Lung (tissue), 12 donors: ENCODE measurements around the gene TSC22D1. TPM values are rescaled to one million over a fixed set of nuclear protein-coding genes. Genes with fewer than 3 reads are reported as not detected.

ENCODE experiments used
- ATAC-seq: fragments of 200-7000 bp; cut with Tn5 transposase; one replicate; pipeline ENCODE4 v1.9.1; 2020; ENCODE audit warnings: moderate number of reproducible peaks; ENCODE audit not compliant: insufficient read depth, low FRiP score
- DNase-seq, 3 donors: peaks; one replicate each; pipeline ENCODE4 v3.0.0-alpha.2; 2013 to 2017
- H3K27ac ChIP-seq, 2 donors: one replicate each; pipeline ENCODE4 v1.5.1; 2013; ENCODE audit warnings: mild to moderate bottlenecking in 2 of 2, moderate library complexity in 2 of 2, control low read depth in 1 of 2, inconsistent platforms in 1 of 2, low read depth in 1 of 2, low read length in 1 of 2
- H3K27me3 ChIP-seq, 3 donors: one replicate each; pipeline ENCODE4 v1.5.1; 2013; ENCODE audit warnings: low read length in 2 of 3; ENCODE audit not compliant: control insufficient read depth in 3 of 3, insufficient read depth in 3 of 3
- H3K36me3 ChIP-seq, 4 donors: one replicate each; pipeline ENCODE4 v1.5.1; 2013; ENCODE audit warnings: low read length in 4 of 4, mild to moderate bottlenecking in 1 of 4, moderate library complexity in 1 of 4; ENCODE audit not compliant: control insufficient read depth in 4 of 4, insufficient read depth in 4 of 4
- H3K4me1 ChIP-seq, 5 donors: one replicate each; pipeline ENCODE4 v1.5.1; 2013; ENCODE audit warnings: low read length in 5 of 5, mild to moderate bottlenecking in 2 of 5, moderate library complexity in 1 of 5; ENCODE audit not compliant: control insufficient read depth in 5 of 5, insufficient read depth in 5 of 5
- H3K4me3 ChIP-seq: one replicate; pipeline ENCODE4 v1.5.1; 2013; ENCODE audit warnings: mild to moderate bottlenecking, control low read depth, moderate library complexity
- H3K9ac ChIP-seq, 2 donors: one replicate each; pipeline ENCODE4 v1.5.1; 2013; ENCODE audit warnings: low read length in 2 of 2, control low read depth in 1 of 2; ENCODE audit not compliant: insufficient read depth in 1 of 2
- H3K9me3 ChIP-seq, 4 donors: one replicate each; pipeline ENCODE4 v1.5.1; 2013; ENCODE audit warnings: low read length in 3 of 4, mild to moderate bottlenecking in 1 of 4, moderate library complexity in 1 of 4; ENCODE audit not compliant: control insufficient read depth in 4 of 4, insufficient read depth in 3 of 4
- WGBS, 2 donors: extraction: QIAGEN DNeasy Blood & Tissue Kit; methylation state at CpG; one replicate each; pipeline ENCODE4 v1.1.7; 2013; 5-methylcytosine and 5-hydroxymethylcytosine counted together
- polyA plus RNA-seq, 2 donors: library from polyadenylated mRNA; stranded (reverse); fragments of 200-250 nt; gene quantifications; one replicate each; pipeline ENCODE4 v1.2.1, GENCODE V29; 2013
- total RNA-seq, 2 donors: library from RNA; depleted of rRNA in 1 of 2; stranded (reverse); fragments of >200 nt in 1 of 2; gene quantifications; one replicate each; pipeline ENCODE4 v1.2.1, GENCODE V29; 2014 to 2021
- TF ChIP-seq, protein P1 (sequence below): IDR thresholded peaks from 2 replicates; pipeline ENCODE4 v1.5.1; 2012; ENCODE audit warnings: mild to moderate bottlenecking; ENCODE audit errors: control extremely low read depth, extremely low read depth
- donor health status: control.
- donor health status: control.
- donor health status: Bipolar disorder and iron deficiency.
- donor health status: healthy.
- donor health status: DM: yes; HTN: yes; CAD: no.

The TSC22D1 gene
- total and polyA plus RNA-seq, 4 donors, result 77.0 to 179 (median 123) TPM

DNA sequence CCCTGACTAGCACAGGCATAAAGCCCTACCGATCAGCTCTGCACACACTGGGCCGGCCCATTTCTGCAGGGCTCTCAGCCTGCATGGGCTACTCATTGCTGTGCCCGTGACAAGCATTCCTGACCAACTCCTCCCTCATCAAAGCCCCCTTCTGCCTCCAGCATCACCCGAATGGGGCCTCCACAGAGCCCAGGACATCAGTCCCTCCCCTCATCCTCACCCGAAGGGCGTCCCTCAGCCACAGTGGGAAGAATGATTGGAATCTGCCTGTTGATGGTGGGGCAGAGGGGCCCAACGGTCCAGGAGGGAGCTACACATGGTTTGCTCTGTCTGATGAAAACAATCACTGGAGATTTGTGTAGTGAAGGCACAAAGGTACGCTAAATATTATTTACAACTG is 158.7 kb downstream of the TSC22D1 start:
- Histone ChIP-seq H3K9ac (no peak overlapping the region), H3K4me1 (peaks cover 0 to 4% (median 3%) of the 10 kb centered on the region in 5 donors), H3K27ac (no peak overlapping the region), H3K36me3 (no peaks in the 10 kb centered on the region), H3K4me3 (no peak overlapping the region), H3K27me3 (no peaks in the 10 kb centered on the region), H3K9me3 (peaks cover 0 to 2% (median 0%) of the 10 kb centered on the region in 4 donors)
- DNase-seq (peak in 1 of 3 donors; percentile 10), ATAC-seq (no peak)
- TF ChIP-seq, protein P1, sequence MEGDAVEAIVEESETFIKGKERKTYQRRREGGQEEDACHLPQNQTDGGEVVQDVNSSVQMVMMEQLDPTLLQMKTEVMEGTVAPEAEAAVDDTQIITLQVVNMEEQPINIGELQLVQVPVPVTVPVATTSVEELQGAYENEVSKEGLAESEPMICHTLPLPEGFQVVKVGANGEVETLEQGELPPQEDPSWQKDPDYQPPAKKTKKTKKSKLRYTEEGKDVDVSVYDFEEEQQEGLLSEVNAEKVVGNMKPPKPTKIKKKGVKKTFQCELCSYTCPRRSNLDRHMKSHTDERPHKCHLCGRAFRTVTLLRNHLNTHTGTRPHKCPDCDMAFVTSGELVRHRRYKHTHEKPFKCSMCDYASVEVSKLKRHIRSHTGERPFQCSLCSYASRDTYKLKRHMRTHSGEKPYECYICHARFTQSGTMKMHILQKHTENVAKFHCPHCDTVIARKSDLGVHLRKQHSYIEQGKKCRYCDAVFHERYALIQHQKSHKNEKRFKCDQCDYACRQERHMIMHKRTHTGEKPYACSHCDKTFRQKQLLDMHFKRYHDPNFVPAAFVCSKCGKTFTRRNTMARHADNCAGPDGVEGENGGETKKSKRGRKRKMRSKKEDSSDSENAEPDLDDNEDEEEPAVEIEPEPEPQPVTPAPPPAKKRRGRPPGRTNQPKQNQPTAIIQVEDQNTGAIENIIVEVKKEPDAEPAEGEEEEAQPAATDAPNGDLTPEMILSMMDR, result no peak
- WGBS, 2 donors, result 89 to 92% methylated on average over 8 of the region's 8 CpGs

DNA sequence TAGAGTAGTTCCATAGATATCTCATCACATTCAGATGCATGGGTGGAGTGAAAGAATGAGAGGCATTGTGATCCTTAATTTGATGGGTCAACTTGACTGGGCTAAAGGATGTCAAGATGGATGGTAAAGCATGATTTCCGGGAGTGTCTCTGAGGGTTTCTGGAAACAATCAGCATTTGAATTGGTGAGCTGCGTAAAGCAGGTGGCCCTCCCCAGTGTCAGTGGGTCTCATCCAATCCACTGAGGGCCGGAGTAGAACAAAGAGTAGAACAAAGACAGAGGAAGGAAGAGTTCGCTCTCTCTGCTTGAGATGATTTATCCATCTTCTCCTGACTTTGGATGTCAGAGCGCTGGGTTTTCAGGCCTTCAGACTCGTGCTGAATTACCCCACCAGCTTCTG is 159.4 kb downstream of the TSC22D1 start:
- H3K27ac ChIP-seq, result no peak overlapping the region
- no peak overlapping the region for H3K4me3 ChIP-seq
- H3K36me3 ChIP-seq, result no peaks in the 10 kb centered on the region
- DNase-seq (no peak), ATAC-seq (no peak)
- no peak overlapping the region for H3K9ac ChIP-seq
- WGBS, 2 donors, result 96 to 97% methylated on average over 6 of the region's 6 CpGs
- H3K4me1 ChIP-seq, result peaks cover 0 to 8% (median 8%) of the 10 kb centered on the region in 5 donors
- H3K27me3 ChIP-seq, result no peaks in the 10 kb centered on the region
- TF ChIP-seq, protein P1, result no peak
- H3K9me3 ChIP-seq, result no peaks in the 10 kb centered on the region

DNA sequence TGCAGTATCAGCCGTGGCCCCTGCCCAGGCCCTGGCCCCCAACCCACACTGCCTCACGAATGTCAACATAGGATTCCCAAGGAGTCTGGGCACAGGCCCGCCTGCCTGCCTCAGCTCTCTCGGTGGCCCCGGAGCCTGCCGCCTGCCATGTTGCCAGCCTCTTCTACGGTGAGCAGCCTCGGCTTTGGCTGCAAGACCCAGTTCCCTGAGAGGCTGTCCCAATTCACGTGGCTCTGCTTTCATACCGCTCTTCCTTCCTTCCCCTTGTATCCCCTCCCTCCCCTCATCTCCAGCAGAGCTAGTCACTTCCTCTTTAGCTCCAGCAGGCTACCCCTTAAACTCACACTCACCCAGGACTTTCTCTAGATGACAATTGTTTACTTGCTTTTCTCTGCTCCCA is 159.8 kb downstream of the TSC22D1 start:
- 55 to 70% methylated on average over 10 of the region's 10 CpGs for WGBS, 2 donors
- no peak for ATAC-seq
- no peaks in the 10 kb centered on the region for H3K36me3 ChIP-seq

DNA sequence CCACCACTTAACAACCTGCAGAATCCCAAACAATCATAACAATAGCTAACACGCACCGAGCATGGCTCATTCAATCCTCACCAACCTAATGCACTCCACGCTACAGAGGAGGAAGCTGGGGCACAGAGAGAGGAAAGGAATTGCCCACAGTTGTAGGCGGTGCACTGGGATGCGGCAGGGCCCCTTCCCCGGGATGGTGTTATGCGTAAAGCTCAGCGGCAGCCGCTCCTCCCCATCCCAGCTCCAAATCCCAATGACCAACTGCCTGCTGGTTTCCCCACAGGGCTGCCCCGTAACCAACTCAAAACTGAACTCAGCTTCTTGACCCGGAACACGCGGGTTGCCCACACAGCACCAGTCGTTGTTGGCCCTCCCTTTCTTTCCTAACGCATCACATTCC is 160.3 kb downstream of the TSC22D1 start:
- ATAC-seq (no peak), DNase-seq (no peak)
- TF ChIP-seq, protein P1, result no peak
- H3K36me3 ChIP-seq, result no peaks in the 10 kb centered on the region
- H3K4me3 ChIP-seq, result no peak overlapping the region
- H3K27me3 ChIP-seq, result no peaks in the 10 kb centered on the region
- 89 to 91% methylated on average over 15 of the region's 15 CpGs for WGBS, 2 donors
- no peaks in the 10 kb centered on the region for H3K9me3 ChIP-seq
- H3K27ac ChIP-seq, result no peak overlapping the region
- no peak overlapping the region for H3K9ac ChIP-seq
- peaks cover 0 to 8% (median 8%) of the 10 kb centered on the region in 5 donors for H3K4me1 ChIP-seq

More for the DNA sequence above, 159.8 kb downstream of the TSC22D1 start:
- no peak for DNase-seq
- Histone ChIP-seq H3K27ac (no peak overlapping the region), H3K9me3 (no peaks in the 10 kb centered on the region), H3K9ac (no peak overlapping the region), H3K4me3 (no peak overlapping the region), H3K27me3 (no peaks in the 10 kb centered on the region), H3K4me1 (peaks cover 0 to 8% (median 8%) of the 10 kb centered on the region in 5 donors)
- TF ChIP-seq, protein P1, result no peak
